Activated CD4-positive, alpha-beta T cell treated with anti-CD3 and anti-CD28 coated beads for 4 hours (primary cell): ENCODE measurements around the gene C19orf53.
"Not testable (repeated sequence)": the region's sequence is repeated elsewhere in the genome, so short reads cannot be mapped to it uniquely, and the experiment has no call there.

Experiments used
- DNase-seq, 2 donors: peaks; one replicate each; pipeline ENCODE4 v3.0.0-alpha.2; 2020

Gene C19orf53

GRCh38 chr19:13764101-13764807, 10.0 kb upstream of the C19orf53 start, which contains the start of gene MRI1:
TSS of gene MRI1 (plus strand) at chr19:13764522. CDS start at chr19:13764589, 67 bp downstream.
- peak; percentile 60 to 74 for DNase-seq

GRCh38 chr19:13764821-13765394, 9.3 kb upstream of the C19orf53 start:
- DNase-seq, result peak; percentile 32 to 41

- no peak for DNase-seq
These were observed 8.7 kb upstream of the C19orf53 start for GRCh38 chr19:13765395-13766094.

- DNase-seq, result no peak
These were observed 8.2 kb upstream of the C19orf53 start for GRCh38 chr19:13766095-13766481.

- DNase-seq, result no peak
These were observed 5.7 kb upstream of the C19orf53 start for GRCh38 chr19:13768510-13768909.

- DNase-seq, result no peak
These were observed 4.1 kb upstream of the C19orf53 start for GRCh38 chr19:13770013-13770635.

GRCh38 chr19:13778398-13778797, 4.1 kb downstream of the C19orf53 start:
- DNase-seq, result no peak

- no peak for DNase-seq
These were observed 4.6 kb downstream of the C19orf53 start for GRCh38 chr19:13778847-13779246.

GRCh38 chr19:13779794-13780193, 5.5 kb downstream of the C19orf53 start:
- DNase-seq, result not testable (repeated sequence)

- DNase-seq, result no peak
These were observed 7.3 kb downstream of the C19orf53 start for GRCh38 chr19:13781547-13781946.

- no peak for DNase-seq
These were observed 8.3 kb downstream of the C19orf53 start for GRCh38 chr19:13782537-13782936.

- no peak for DNase-seq
These were observed 9.6 kb downstream of the C19orf53 start for GRCh38 chr19:13783565-13784500.

GRCh38 chr19:13784731-13785452, 10.6 kb downstream of the C19orf53 start:
- DNase-seq, result peak; percentile 73 to 76

- no peak for DNase-seq
These were observed 14.7 kb downstream of the C19orf53 start for GRCh38 chr19:13788991-13789390.

GRCh38 chr19:13790354-13790753, 16.1 kb downstream of the C19orf53 start:
- DNase-seq, result no peak

GRCh38 chr19:13793317-13793716, 19.1 kb downstream of the C19orf53 start:
- not testable (repeated sequence) for DNase-seq

- no peak for DNase-seq
These were observed 20.1 kb downstream of the C19orf53 start for GRCh38 chr19:13794398-13794756.

- peak; percentile 85 to 90 for DNase-seq
These were observed 20.7 kb downstream of the C19orf53 start, which contains the start of gene ZSWIM4 for GRCh38 chr19:13794757-13795589. TSS of gene ZSWIM4 (plus strand) at chr19:13795443. CDS start at chr19:13795649, 206 bp downstream.

- no peak for DNase-seq
These were observed 21.5 kb downstream of the C19orf53 start for GRCh38 chr19:13795595-13796300.
